Measurements from ENCODE around the gene GLDN.

GLDN gene

GRCh38 chr15:51356983-51357382 is 15.5 kb downstream of the GLDN start:
- DNase-seq (ENCODE audit: low read depth, low spot score): no peak

GRCh38 chr15:51359981-51360380 is 18.5 kb downstream of the GLDN start:
- no peak for DNase-seq (ENCODE audit: low read depth, low spot score)

- no peak for DNase-seq (ENCODE audit: low read depth, low spot score)
Measured at GRCh38 chr15:51363383-51363782, 21.9 kb downstream of the GLDN start.

GRCh38 chr15:51365417-51365816 is 24.0 kb downstream of the GLDN start:
- DNase-seq (ENCODE audit: low read depth, low spot score): no peak

GRCh38 chr15:51366071-51366470 is 24.6 kb downstream of the GLDN start:
- DNase-seq (ENCODE audit: low read depth, low spot score): no peak

- no peak for DNase-seq (ENCODE audit: low read depth, low spot score)
Measured at GRCh38 chr15:51366920-51367319, 25.5 kb downstream of the GLDN start.

GRCh38 chr15:51367322-51367976 is 26.0 kb downstream of the GLDN start:
- DNase-seq (ENCODE audit: low read depth, low spot score): no peak

- no peak for DNase-seq (ENCODE audit: low read depth, low spot score)
Measured at GRCh38 chr15:51368307-51368706, 26.9 kb downstream of the GLDN start.

GRCh38 chr15:51368751-51369450 is 27.4 kb downstream of the GLDN start:
- DNase-seq (ENCODE audit: low read depth, low spot score): no peak

GRCh38 chr15:51369451-51369761 is 28.0 kb downstream of the GLDN start:
- DNase-seq (ENCODE audit: low read depth, low spot score): no peak

GRCh38 chr15:51371266-51371665 is 29.8 kb downstream of the GLDN start:
- DNase-seq (ENCODE audit: low read depth, low spot score): no peak

- no peak for DNase-seq (ENCODE audit: low read depth, low spot score)
Measured at GRCh38 chr15:51374131-51374530, 32.7 kb downstream of the GLDN start.

- DNase-seq (ENCODE audit: low read depth, low spot score): no peak
Measured at GRCh38 chr15:51375966-51376640, 34.6 kb downstream of the GLDN start.

- no peak for DNase-seq (ENCODE audit: low read depth, low spot score)
Measured at GRCh38 chr15:51377038-51377786, 35.8 kb downstream of the GLDN start.

- DNase-seq (ENCODE audit: low read depth, low spot score): no peak
Measured at GRCh38 chr15:51378406-51378805, 37.0 kb downstream of the GLDN start.

GRCh38 chr15:51379390-51379789 is 37.9 kb downstream of the GLDN start:
- no peak for DNase-seq (ENCODE audit: low read depth, low spot score)

- no peak for DNase-seq (ENCODE audit: low read depth, low spot score)
Measured at GRCh38 chr15:51380999-51381806, 39.7 kb downstream of the GLDN start.

GRCh38 chr15:51382787-51383186 is 41.3 kb downstream of the GLDN start:
- DNase-seq (ENCODE audit: low read depth, low spot score): no peak

- DNase-seq (ENCODE audit: low read depth, low spot score): no peak
Measured at GRCh38 chr15:51386029-51386428, 44.6 kb downstream of the GLDN start.

GRCh38 chr15:51386486-51386885 is 45.0 kb downstream of the GLDN start:
- DNase-seq (ENCODE audit: low read depth, low spot score): no peak

- no peak for DNase-seq (ENCODE audit: low read depth, low spot score)
Measured at GRCh38 chr15:51386960-51387698, 45.7 kb downstream of the GLDN start.

Data from brain pericyte (primary cell).